Progenitor cell of endocrine pancreas (in vitro differentiated cells): ENCODE measurements around the gene ALDH1A3. TPM values are rescaled to one million over a fixed set of nuclear protein-coding genes. Genes with fewer than 3 reads are reported as not detected.
A peak's percentile ranks its signal among the peaks of the same experiment; 100 is the strongest.

ENCODE experiments used
- DNase-seq: peaks from one replicate; pipeline ENCODE4 v3.0.0; 2021; ENCODE audit warnings: low spot score; ENCODE audit not compliant: unreplicated experiment
- H3K27ac Mint-ChIP-seq: 2 replicates; pipeline ENCODE4 v1.8.0; 2021; ENCODE audit warnings: mild to moderate bottlenecking, moderate library complexity, mixed read lengths
- H3K27me3 Mint-ChIP-seq: 2 replicates; pipeline ENCODE4 v1.8.0; 2021; ENCODE audit warnings: mixed read lengths
- H3K36me3 Mint-ChIP-seq: 2 replicates; pipeline ENCODE4 v1.8.0; 2022; ENCODE audit warnings: mixed read lengths; ENCODE audit not compliant: insufficient read depth
- H3K4me1 Mint-ChIP-seq: 2 replicates; pipeline ENCODE4 v1.8.0; 2021; ENCODE audit warnings: low read depth, mixed read lengths
- H3K4me3 Mint-ChIP-seq: 2 replicates; pipeline ENCODE4 v1.8.0; 2021; ENCODE audit warnings: low read depth, mild to moderate bottlenecking, moderate library complexity, mixed read lengths
- H3K9me3 Mint-ChIP-seq: 2 replicates; pipeline ENCODE4 v1.8.0; 2021; ENCODE audit warnings: low read depth, mixed read lengths
- total RNA-seq: library from RNA; stranded (reverse); gene quantifications from 2 replicates; pipeline ENCODE4 v1.2.1, GENCODE V29; 2021
- TF ChIP-seq, protein P1 (sequence below): fragments of 200-600 bp; sonication (generic); IDR thresholded peaks from one replicate; pipeline ENCODE4 v1.5.0; 2021; ENCODE audit warnings: antibody characterized with exemption, mild to moderate bottlenecking; ENCODE audit not compliant: unreplicated experiment

The ALDH1A3 gene
- total RNA-seq, 1 donor from 2014 or later: 0.41 TPM

DNA sequence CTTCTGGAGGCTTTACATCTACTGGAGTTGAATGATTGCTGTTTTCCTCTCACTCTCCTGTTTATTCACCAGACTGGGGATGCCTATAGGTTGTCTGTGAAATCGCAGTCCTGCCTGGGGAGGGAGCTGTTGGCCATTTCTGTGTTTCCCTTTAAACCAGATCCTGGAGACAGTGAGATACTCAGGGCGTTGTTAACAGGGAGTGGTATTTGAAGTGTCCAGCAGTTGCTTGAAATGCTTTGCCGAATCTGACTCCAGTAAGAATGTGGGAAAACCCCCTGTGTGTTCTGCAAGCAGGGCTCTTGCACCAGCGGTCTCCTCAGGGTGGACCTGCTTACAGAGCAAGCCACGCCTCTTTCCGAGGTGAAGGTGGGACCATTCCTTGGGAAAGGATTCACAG lies 35.2 kb downstream of the ALDH1A3 start:
- peaks cover 3% of the 10 kb centered on the region for H3K4me1 Mint-ChIP-seq
- H3K9me3 Mint-ChIP-seq: peaks cover 4% of the 10 kb centered on the region
- H3K4me3 Mint-ChIP-seq: no peak overlapping the region
- no peaks in the 10 kb centered on the region for H3K36me3 Mint-ChIP-seq
- TF ChIP-seq, protein P1, sequence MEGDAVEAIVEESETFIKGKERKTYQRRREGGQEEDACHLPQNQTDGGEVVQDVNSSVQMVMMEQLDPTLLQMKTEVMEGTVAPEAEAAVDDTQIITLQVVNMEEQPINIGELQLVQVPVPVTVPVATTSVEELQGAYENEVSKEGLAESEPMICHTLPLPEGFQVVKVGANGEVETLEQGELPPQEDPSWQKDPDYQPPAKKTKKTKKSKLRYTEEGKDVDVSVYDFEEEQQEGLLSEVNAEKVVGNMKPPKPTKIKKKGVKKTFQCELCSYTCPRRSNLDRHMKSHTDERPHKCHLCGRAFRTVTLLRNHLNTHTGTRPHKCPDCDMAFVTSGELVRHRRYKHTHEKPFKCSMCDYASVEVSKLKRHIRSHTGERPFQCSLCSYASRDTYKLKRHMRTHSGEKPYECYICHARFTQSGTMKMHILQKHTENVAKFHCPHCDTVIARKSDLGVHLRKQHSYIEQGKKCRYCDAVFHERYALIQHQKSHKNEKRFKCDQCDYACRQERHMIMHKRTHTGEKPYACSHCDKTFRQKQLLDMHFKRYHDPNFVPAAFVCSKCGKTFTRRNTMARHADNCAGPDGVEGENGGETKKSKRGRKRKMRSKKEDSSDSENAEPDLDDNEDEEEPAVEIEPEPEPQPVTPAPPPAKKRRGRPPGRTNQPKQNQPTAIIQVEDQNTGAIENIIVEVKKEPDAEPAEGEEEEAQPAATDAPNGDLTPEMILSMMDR: no peak
- H3K27ac Mint-ChIP-seq: no peak overlapping the region
- H3K27me3 Mint-ChIP-seq: peaks cover 40% of the 10 kb centered on the region
- no peak for DNase-seq

DNA sequence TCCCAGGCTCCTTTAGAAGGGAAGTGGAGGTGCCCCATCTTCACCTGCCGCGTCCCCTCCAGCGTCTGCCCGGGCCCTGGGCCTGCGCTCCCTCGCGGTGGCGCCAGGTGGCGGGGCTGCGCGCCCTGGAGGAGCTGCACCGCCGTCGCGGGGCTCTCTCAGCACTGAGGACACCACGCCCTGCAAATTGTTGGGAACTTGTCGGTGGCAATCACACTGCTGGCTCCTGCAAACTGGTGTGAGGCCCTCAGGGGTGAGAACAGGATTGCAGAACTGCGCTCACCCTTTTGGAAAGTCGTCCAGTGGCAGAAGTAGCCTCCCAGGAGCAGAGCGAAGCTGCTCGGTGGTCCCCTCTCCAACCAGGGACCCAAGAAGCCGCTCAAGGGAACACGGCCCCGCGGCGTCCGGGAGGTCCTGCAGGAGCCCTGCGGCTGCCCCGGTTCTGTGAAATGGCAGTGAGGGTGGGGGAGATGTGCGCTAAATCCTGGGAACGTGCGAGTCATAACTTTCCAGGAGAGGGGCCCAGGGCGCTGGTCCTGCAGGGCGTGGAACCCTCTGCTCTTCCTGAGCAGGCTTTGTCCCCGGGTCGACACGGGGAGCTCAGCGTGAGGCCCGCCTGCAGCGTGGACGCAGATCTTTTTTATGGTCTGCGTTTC lies 38.5 kb downstream of the ALDH1A3 start:
- Mint-ChIP-seq H3K36me3 (no peaks in the 10 kb centered on the region), H3K27me3 (peaks cover 66% of the 10 kb centered on the region), H3K27ac (no peak overlapping the region), H3K4me1 (peaks cover 3% of the 10 kb centered on the region), H3K9me3 (peaks cover 4% of the 10 kb centered on the region), H3K4me3 (peak overlapping the region; percentile 59)
- TF ChIP-seq, protein P1: peak; percentile 85
- DNase-seq: peak; percentile 73

DNA sequence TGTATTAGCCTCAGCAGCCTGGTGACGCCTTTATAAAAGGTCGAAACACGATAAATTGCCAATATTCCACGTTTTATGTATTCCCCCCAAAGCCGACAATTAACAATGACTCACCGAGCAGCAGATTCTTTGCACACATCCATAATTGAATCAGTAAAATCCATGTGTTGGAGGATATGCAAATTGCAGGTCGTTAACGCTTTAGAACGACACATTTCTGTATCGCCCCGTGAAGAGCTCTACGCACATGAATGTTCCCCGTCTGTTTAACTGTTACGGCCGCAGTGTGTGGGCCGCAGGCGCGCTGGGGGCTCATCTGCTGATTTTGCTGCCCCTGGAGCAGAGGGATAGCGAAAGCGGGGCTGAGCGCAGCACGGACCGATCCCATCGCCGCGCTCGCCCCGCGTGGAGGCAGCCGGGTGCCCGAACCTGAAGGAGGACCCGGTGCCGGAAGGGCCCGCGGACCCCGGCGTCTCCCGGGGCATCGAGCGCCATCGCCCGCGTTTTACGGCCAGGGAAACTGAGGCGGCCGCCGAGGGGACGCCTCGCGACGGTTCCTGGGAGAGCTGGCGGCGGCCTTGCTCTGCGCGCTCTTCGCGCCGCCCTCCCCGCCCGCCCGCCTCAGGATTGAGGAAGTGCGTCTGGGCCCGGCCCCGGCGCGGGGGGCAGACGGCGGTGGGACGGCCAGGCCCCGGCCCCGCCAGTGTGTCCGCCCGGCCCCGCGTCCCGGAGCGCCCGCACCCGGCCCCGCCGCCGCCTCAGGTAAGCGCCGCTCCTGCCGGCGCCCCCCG lies 39.3 kb downstream of the ALDH1A3 start, which contains the start of gene LRRK1:
LRRK1 (plus strand) TSS at position 668 of the 791 bp plus-strand sequence. CDS start 5,276 bp downstream, outside the sequence.
- H3K36me3 Mint-ChIP-seq: no peaks in the 10 kb centered on the region
- TF ChIP-seq, protein P1: no peak
- peaks cover 74% of the 10 kb centered on the region for H3K27me3 Mint-ChIP-seq
- H3K27ac Mint-ChIP-seq: peak within 1 kb of the TSS; percentile 34
- DNase-seq: no peak
- peak within 1 kb of the TSS; percentile 59 for H3K4me3 Mint-ChIP-seq
- H3K9me3 Mint-ChIP-seq: no peaks in the 10 kb centered on the region
- peaks cover 3% of the 10 kb centered on the region for H3K4me1 Mint-ChIP-seq

DNA sequence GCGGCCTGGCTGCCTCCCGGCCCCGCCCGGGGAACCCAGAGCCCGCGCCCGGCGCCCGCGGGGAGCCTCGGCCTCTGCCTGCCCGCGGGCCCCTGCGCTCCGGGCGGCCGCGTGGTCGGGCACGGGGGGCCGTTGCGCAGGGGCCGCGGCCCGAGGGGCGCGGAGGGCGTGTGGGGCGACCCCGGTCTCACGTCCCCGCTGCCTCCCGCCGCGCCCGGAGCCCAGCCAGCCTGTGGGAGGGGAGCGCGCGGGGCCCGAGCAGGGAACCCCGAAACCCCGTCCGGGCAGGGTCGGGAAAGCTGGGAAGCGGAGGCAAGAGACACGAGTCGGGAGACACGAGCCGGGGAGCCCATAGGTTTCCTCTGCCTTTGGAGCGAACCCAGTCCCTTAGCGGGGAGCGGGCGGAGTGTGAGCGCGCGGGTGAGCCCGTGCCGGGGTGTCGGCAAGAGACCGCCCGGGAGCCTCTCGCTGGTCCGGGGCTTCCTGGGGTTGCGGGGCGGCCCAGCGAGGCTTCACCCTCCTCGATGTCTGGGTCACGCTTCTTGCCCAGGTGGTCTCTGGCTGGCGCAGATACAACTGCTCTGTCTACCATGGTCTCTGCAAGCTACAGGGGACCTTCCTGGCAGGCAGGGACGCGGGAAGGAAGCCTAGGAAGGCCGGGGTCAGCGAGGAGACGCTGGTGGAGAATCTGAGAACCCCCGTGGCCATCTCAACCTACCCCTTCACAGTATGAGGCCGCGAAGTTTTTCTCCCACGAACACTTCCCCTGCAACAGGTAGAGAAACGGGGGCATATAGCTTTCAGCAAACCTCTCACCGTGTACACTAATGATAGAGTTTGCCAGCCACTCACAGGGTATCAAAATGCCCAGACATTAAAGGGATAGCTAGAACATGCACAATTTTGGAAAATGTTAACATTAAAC lies 40.1 kb downstream of the ALDH1A3 start:
- no peak overlapping the region for H3K27ac Mint-ChIP-seq
- H3K9me3 Mint-ChIP-seq: no peaks in the 10 kb centered on the region
- TF ChIP-seq, protein P1: no peak
- H3K4me3 Mint-ChIP-seq: peak overlapping the region; percentile 54
- H3K27me3 Mint-ChIP-seq: peaks cover 79% of the 10 kb centered on the region
- H3K36me3 Mint-ChIP-seq: no peaks in the 10 kb centered on the region
- H3K4me1 Mint-ChIP-seq: peaks cover 3% of the 10 kb centered on the region
- no peak for DNase-seq
